ENCODE measurements around the gene SNRPA. TPM values are rescaled to one million over a fixed set of nuclear protein-coding genes. Genes with fewer than 3 reads are reported as not detected.

The SNRPA gene
- total RNA-seq, 2 donors from 2014 or later = 40.4 to 107 TPM

DNA sequence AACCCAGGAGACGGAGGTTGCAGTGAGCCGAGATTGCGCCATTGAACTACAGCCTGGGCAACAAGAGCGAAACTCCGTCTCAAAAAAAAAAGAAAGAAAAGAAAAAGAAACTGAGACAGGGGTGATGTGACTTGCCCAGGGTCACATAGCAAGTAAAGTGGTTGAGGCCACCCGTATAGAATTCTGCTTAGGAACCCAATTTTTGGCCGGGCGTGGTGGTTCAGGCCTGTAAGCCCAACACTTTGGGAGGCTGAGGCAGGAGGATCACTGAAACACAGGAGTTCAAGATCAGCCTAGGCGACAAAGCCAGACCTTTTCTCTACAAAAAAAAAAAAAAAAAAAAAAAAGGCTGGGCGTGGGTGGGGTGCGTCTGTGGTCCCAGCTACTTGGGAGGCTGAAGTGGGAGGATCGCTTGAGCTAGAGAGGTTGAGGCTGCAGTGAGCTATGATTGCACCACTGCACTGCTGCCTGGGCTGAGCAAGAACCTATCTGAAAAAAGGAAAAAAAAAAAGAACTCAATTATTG is 1.3 kb downstream of the SNRPA start:
- peaks cover 3% of the 10 kb centered on the region for H3K36me3 ChIP-seq
- no peak overlapping the region for H3K27ac ChIP-seq
- TF ChIP-seq, protein P1, sequence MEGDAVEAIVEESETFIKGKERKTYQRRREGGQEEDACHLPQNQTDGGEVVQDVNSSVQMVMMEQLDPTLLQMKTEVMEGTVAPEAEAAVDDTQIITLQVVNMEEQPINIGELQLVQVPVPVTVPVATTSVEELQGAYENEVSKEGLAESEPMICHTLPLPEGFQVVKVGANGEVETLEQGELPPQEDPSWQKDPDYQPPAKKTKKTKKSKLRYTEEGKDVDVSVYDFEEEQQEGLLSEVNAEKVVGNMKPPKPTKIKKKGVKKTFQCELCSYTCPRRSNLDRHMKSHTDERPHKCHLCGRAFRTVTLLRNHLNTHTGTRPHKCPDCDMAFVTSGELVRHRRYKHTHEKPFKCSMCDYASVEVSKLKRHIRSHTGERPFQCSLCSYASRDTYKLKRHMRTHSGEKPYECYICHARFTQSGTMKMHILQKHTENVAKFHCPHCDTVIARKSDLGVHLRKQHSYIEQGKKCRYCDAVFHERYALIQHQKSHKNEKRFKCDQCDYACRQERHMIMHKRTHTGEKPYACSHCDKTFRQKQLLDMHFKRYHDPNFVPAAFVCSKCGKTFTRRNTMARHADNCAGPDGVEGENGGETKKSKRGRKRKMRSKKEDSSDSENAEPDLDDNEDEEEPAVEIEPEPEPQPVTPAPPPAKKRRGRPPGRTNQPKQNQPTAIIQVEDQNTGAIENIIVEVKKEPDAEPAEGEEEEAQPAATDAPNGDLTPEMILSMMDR (IDR thresholded peaks at IDR 0.05) = no peak
- no peak for ATAC-seq (ENCODE audit: insufficient number of reproducible peaks, low FRiP score, low read depth)
- H3K27me3 ChIP-seq (replicated peaks; ENCODE audit: insufficient read depth) = no peaks in the 10 kb centered on the region
- H3K9me3 ChIP-seq = no peaks in the 10 kb centered on the region
- DNase-seq (ENCODE audit: low spot score) = no peak
- peak overlapping the region; percentile 89 for H3K4me3 ChIP-seq
- H3K4me1 ChIP-seq (ENCODE audit: control insufficient read depth in 1 of 2, low read depth in 2 of 2) = peaks cover 24 to 59% of the 10 kb centered on the region in 2 donors

DNA sequence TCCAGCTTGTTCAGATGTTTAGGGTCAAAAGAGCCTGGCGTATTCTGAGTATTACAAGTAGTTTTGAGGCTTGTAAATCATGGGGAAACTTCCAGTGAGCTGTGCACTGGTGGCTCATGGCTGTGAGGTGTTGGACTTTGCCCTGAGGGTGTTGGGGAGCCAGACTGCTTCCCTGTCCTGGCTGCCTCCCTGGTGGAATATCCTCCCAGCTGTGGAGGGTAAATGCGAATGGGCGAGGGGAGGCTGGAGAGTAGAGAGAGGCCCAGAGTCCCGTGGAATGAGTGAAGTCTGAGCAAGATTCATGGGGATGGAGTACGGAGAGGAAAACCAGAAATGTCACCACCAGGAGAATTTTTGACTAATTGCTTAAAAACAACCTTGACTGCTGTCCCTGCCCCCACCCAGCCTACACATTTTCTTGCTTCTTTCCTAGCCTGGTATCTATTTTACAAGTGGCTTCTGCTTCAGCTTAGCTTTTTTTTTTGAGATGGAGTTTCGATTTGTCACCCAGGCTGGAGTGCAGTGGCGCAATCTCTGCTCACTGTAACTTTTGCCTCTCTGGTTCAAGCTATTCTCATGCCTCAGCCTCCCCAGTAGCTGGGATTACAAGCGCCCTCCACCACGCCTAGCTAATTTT is 3.7 kb downstream of the SNRPA start:
- TF ChIP-seq, protein P1 (IDR thresholded peaks at IDR 0.05) = no peak
- no peak for ATAC-seq (ENCODE audit: insufficient number of reproducible peaks, low FRiP score, low read depth)
- H3K27ac ChIP-seq = no peak overlapping the region
- peaks cover 21 to 51% of the 10 kb centered on the region in 2 donors for H3K4me1 ChIP-seq (ENCODE audit: control insufficient read depth in 1 of 2, low read depth in 2 of 2)
- H3K27me3 ChIP-seq (replicated peaks; ENCODE audit: insufficient read depth) = no peaks in the 10 kb centered on the region
- no peak for DNase-seq (ENCODE audit: low spot score)
- H3K4me3 ChIP-seq = peak overlapping the region; percentile 31
- peaks cover 27% of the 10 kb centered on the region for H3K36me3 ChIP-seq
- no peaks in the 10 kb centered on the region for H3K9me3 ChIP-seq

DNA sequence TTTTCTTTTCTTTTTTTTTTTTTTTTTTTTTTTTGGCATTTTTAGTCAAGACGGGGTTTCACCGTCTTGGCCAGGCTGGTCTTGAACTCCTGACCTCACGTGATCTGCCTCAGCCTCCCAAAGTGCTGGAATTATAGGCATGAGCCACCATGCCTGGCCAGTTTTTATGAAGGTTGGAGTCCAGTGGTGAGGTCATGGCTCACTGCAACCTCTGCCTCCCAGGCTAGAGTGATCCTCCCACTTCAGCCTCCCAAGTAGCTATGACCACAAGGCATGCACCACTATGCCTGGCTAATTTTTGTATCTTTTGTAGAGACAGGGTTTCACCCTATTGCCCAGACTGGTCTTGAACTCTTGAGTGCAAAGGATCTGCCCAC is 4.2 kb downstream of the SNRPA start:
- TF ChIP-seq, protein P1 (IDR thresholded peaks at IDR 0.05) = no peak
- ATAC-seq (ENCODE audit: insufficient number of reproducible peaks, low FRiP score, low read depth) (no peak), DNase-seq (ENCODE audit: low spot score) (no peak)
- peaks cover 31% of the 10 kb centered on the region for H3K36me3 ChIP-seq
- no peak overlapping the region for H3K27ac ChIP-seq
- H3K27me3 ChIP-seq (replicated peaks; ENCODE audit: insufficient read depth) = no peaks in the 10 kb centered on the region
- H3K4me1 ChIP-seq (ENCODE audit: control insufficient read depth in 1 of 2, low read depth in 2 of 2) = peaks cover 21 to 47% of the 10 kb centered on the region in 2 donors
- H3K4me3 ChIP-seq = no peak overlapping the region
- H3K9me3 ChIP-seq = no peaks in the 10 kb centered on the region

DNA sequence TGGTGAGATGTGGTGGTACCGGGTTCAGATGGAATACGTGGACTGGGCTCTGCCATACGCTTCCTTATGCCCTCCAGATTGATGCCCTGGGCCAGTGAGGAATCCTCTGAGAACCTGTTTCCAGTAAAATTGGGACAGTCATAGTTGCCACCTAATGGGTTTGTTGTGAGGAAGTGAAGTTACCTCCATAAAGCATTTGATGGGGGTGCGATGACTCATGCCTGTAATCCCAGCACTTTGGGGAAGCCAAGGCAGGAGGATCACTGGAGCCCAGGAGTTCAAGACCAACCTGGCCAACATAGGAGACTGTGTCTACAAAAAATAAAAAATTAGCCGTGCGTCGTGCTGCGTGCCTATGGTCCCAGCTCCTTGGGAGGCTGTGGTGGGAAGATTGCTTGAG is 4.8 kb downstream of the SNRPA start:
- TF ChIP-seq, protein P1 (IDR thresholded peaks at IDR 0.05) = no peak
- no peak overlapping the region for H3K27ac ChIP-seq
- ATAC-seq (ENCODE audit: insufficient number of reproducible peaks, low FRiP score, low read depth) = no peak
- no peak for DNase-seq (ENCODE audit: low spot score)
- H3K4me1 ChIP-seq (ENCODE audit: control insufficient read depth in 1 of 2, low read depth in 2 of 2) = peaks cover 21 to 47% of the 10 kb centered on the region in 2 donors
- H3K36me3 ChIP-seq = peaks cover 36% of the 10 kb centered on the region
- H3K9me3 ChIP-seq = no peaks in the 10 kb centered on the region
- no peak overlapping the region for H3K4me3 ChIP-seq
- no peaks in the 10 kb centered on the region for H3K27me3 ChIP-seq (replicated peaks; ENCODE audit: insufficient read depth)

DNA sequence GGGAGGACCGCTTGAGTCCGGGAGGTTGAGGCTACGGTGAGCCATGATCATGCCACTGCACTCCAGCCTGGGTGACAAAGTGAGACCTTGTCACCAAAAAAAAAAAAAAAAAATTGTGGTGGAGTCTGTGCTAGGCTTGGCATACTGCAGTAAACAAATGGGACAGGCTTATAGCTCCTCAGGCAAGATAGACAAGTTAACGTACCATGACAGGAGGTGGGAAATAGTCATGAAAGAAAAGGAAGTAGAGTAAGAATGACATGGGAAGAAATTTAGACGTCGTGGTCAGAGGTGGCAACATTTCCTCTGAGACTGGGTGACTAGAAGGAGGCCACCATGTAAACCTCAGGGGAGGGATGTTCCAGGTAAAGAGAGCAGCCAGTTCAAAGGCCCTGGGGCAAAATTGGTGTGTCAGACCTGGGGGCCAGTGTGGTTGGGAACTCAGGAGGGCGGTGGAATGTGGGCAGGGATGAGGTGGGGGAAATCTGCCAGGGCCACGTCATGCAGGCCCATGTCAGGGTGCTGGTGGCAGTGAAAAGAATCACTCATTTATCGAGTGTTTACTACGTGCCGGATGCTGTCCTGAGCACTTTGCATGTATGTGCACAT is 5.6 kb downstream of the SNRPA start:
- no peak overlapping the region for H3K27ac ChIP-seq
- DNase-seq (ENCODE audit: low spot score) (no peak), ATAC-seq (ENCODE audit: insufficient number of reproducible peaks, low FRiP score, low read depth) (no peak)
- H3K9me3 ChIP-seq = no peaks in the 10 kb centered on the region
- no peak overlapping the region for H3K4me3 ChIP-seq
- peaks cover 21 to 47% of the 10 kb centered on the region in 2 donors for H3K4me1 ChIP-seq (ENCODE audit: control insufficient read depth in 1 of 2, low read depth in 2 of 2)
- TF ChIP-seq, protein P1 (IDR thresholded peaks at IDR 0.05) = no peak
- H3K27me3 ChIP-seq (replicated peaks; ENCODE audit: insufficient read depth) = no peaks in the 10 kb centered on the region
- peaks cover 42% of the 10 kb centered on the region for H3K36me3 ChIP-seq

All from thoracic aorta (tissue), 2 donors.